Ovary (tissue), 9 donors: ENCODE data around the gene EXOC7. TPM values are rescaled to one million over a fixed set of nuclear protein-coding genes. Genes with fewer than 3 reads are reported as not detected.

Experiments used
- DNase-seq, 5 donors: peaks; one replicate each; pipeline ENCODE4 v3.0.0-alpha.2; 2019 to 2020
- H3K27ac ChIP-seq, 2 donors: fragments of 200-600 bp; one replicate each; pipeline versions ENCODE4 v1.5.1 to v1.8.0; 2019 to 2022
- H3K27me3 ChIP-seq: fragments of 200-600 bp; one replicate; pipeline ENCODE4 v1.8.0; 2022
- H3K36me3 ChIP-seq: fragments of 200-600 bp; sonication (generic); one replicate; pipeline ENCODE4 v1.5.1; 2019
- H3K4me1 ChIP-seq: one replicate; pipeline ENCODE4 v1.8.1; 2013; ENCODE audit warnings: mild to moderate bottlenecking, moderate library complexity; ENCODE audit not compliant: insufficient read depth
- H3K4me3 ChIP-seq: fragments of 200-600 bp; sonication (generic); one replicate; pipeline ENCODE4 v1.5.1; 2017
- H3K9me3 ChIP-seq, 2 donors: fragments of 200-600 bp in 1 of 2; sonication (generic) in 1 of 2; one replicate each; pipeline versions ENCODE4 v1.5.1 to v1.8.1; 2013 to 2019; ENCODE audit warnings: mild to moderate bottlenecking in 1 of 2, moderate library complexity in 1 of 2
- CTCF ChIP-seq, 3 donors: fragments of 450-650 bp in 2 of 3; fragments of 200-600 bp in 1 of 3; IDR thresholded peaks; one replicate each; pipeline versions ENCODE4 v1.5.1 to v1.8.0; 2016 to 2022; ENCODE audit warnings: antibody characterized with exemption in 3 of 3, mild to moderate bottlenecking in 1 of 3
- EP300 ChIP-seq: sonication (generic); formaldehyde crosslinking; IDR thresholded peaks from one replicate; pipeline ENCODE4 v1.6.1; 2017; ENCODE audit warnings: antibody characterized with exemption
- POLR2A ChIP-seq: fragments of 450-650 bp; IDR thresholded peaks from one replicate; pipeline ENCODE4 v1.6.1; 2017; ENCODE audit warnings: antibody characterized with exemption, mild to moderate bottlenecking, moderate library complexity
- WGBS, 3 donors: extraction: QIAGEN DNeasy Blood & Tissue Kit in 1 of 3; methylation state at CpG; one replicate each; pipeline versions ENCODE4 v1.1.5 to v1.1.7; 2013 to 2017; 5-methylcytosine and 5-hydroxymethylcytosine counted together
- intact Hi-C, 4 donors: fragments of 100-400 bp; cut with DNase I; formaldehyde crosslinking; loops; one replicate each; pipeline versions ENCODE4 v1.11.0 to v1.15.1; 2022 to 2023
- polyA plus RNA-seq, 2 donors: library from polyadenylated mRNA; stranded (reverse); fragments of 200-250 nt in 1 of 2; fragments of 350-450 nt in 1 of 2; fragmentation: Illumina TruSeq in 1 of 2; extraction: RNeasy Lipid Tissue Mini Kit (QIAGEN cat#74804) in 1 of 2; gene quantifications; one replicate each; pipeline ENCODE4 v1.2.3, GENCODE V29; 2013 to 2014
- total RNA-seq, 7 donors: library from RNA; depleted of rRNA in 2 of 7; stranded (reverse); fragments of >200 nt in 2 of 7; fragmentation: NEBNext Ultra II Directional in 3 of 7; extraction: Animal tissue kit (Norgen Biotek cat#: 25700) in 3 of 7; gene quantifications; one replicate each; pipeline versions ENCODE4 v1.1.0 to v1.2.4, GENCODE V29; 2016 to 2023
- donor health status: DM: no; HTN: no; CAD: no; lungs with moderate emphysema.
- donor health status: DM: no; HTN: no; CAD: no.
- donor health status: Bipolar disorder and iron deficiency.
- donor health status: DM: yes; HTN: yes; CAD: no.
- donor health status: DM: no; HTN: no; CAD: no.
- donor health status: DM: yes; HTN: yes; CAD: no.

Gene EXOC7
- total and polyA plus RNA-seq, 9 donors = 46.9 to 121 (median 114) TPM

- no peak for DNase-seq
- 53 to 63% (median 61%) methylated on average over 15 of the region's 15 CpGs for WGBS, 3 donors
- Histone ChIP-seq H3K4me3 (no peak overlapping the region), H3K27ac (no peak overlapping the region), H3K36me3 (no peaks in the 10 kb centered on the region), H3K4me1 (peaks cover 4% of the 10 kb centered on the region), H3K27me3 (peaks cover 2% of the 10 kb centered on the region), H3K9me3 (no peaks in the 10 kb centered on the region)
- intact Hi-C loops = no loop called here
- TF ChIP-seq EP300 (no peak), CTCF (IDR thresholded peaks at IDR 0.05) (no peak), POLR2A (no peak)
These were observed 35.5 kb upstream of the EXOC7 start for GRCh38 chr17:76138896-76139752.

- H3K4me1 ChIP-seq = peaks cover 4% of the 10 kb centered on the region
- H3K4me3 ChIP-seq = no peak overlapping the region
- intact Hi-C loops = no loop called here
- peaks cover 2% of the 10 kb centered on the region for H3K27me3 ChIP-seq
- no peaks in the 10 kb centered on the region for H3K36me3 ChIP-seq
- H3K9me3 ChIP-seq = no peaks in the 10 kb centered on the region
- no peak overlapping the region for H3K27ac ChIP-seq
- TF ChIP-seq EP300 (no peak), CTCF (IDR thresholded peaks at IDR 0.05) (no peak), POLR2A (no peak)
- 39 to 52% (median 49%) methylated on average over 21 to 23 of the region's 23 CpGs for WGBS, 3 donors
- no peak for DNase-seq
These were observed 34.8 kb upstream of the EXOC7 start for GRCh38 chr17:76138234-76138895.

- intact Hi-C loops = no loop called here
- Histone ChIP-seq H3K9me3 (no peaks in the 10 kb centered on the region), H3K36me3 (no peaks in the 10 kb centered on the region), H3K27me3 (peaks cover 2% of the 10 kb centered on the region), H3K4me3 (no peak overlapping the region), H3K4me1 (peaks cover 4% of the 10 kb centered on the region), H3K27ac (no peak overlapping the region)
- no peak for DNase-seq
- no peak for TF ChIP-seq CTCF (IDR thresholded peaks at IDR 0.05)
- WGBS, 3 donors = 46 to 65% (median 59%) methylated on average over 46 to 54 of the region's 54 CpGs
These were observed 34.0 kb upstream of the EXOC7 start for GRCh38 chr17:76137351-76138233.

- DNase-seq = no peak
- H3K27me3 ChIP-seq = peaks cover 2% of the 10 kb centered on the region
- H3K4me1 ChIP-seq = peaks cover 4% of the 10 kb centered on the region
- no peak for TF ChIP-seq EP300
- no peak for TF ChIP-seq CTCF (IDR thresholded peaks at IDR 0.05)
- no peak for TF ChIP-seq POLR2A
- H3K27ac ChIP-seq = no peak overlapping the region
- no peaks in the 10 kb centered on the region for H3K36me3 ChIP-seq
- no peak overlapping the region for H3K4me3 ChIP-seq
- H3K9me3 ChIP-seq = no peaks in the 10 kb centered on the region
- 74 to 85% (median 76%) methylated on average over 7 of the region's 7 CpGs for WGBS, 3 donors
- intact Hi-C loops = no loop called here
These were observed 33.4 kb upstream of the EXOC7 start for GRCh38 chr17:76137001-76137350.
